HUES64 (cell line): Measurements from ENCODE around the gene GALR3. TPM values are rescaled to one million over a fixed set of nuclear protein-coding genes. Genes with fewer than 3 reads are reported as not detected.

Experiments used
- H3K27ac ChIP-seq: 2 replicates; pipeline ENCODE4 v1.7.0; 2013; ENCODE audit warnings: low read depth, low read length, inconsistent platforms
- H3K27me3 ChIP-seq: 2 replicates; pipeline ENCODE4 v1.6.1; 2013; ENCODE audit warnings: mild to moderate bottlenecking, low read length; ENCODE audit not compliant: insufficient read depth
- H3K36me3 ChIP-seq: 2 replicates; pipeline ENCODE4 v1.6.1; 2013; ENCODE audit warnings: mild to moderate bottlenecking, low read length; ENCODE audit not compliant: insufficient read depth
- H3K4me1 ChIP-seq: 2 replicates; pipeline ENCODE4 v1.6.1; 2013; ENCODE audit warnings: mild to moderate bottlenecking, low read length, moderate library complexity; ENCODE audit not compliant: insufficient read depth
- H3K4me3 ChIP-seq: 2 replicates; pipeline ENCODE4 v1.5.1; 2013; ENCODE audit warnings: mild to moderate bottlenecking, low read length, moderate library complexity
- H3K9ac ChIP-seq: 2 replicates; pipeline ENCODE4 v1.6.1; 2013; ENCODE audit warnings: mild to moderate bottlenecking, low read depth, low read length
- H3K9me3 ChIP-seq: 2 replicates; pipeline ENCODE4 v1.6.1; 2013; ENCODE audit warnings: low read depth, low read length; ENCODE audit not compliant: insufficient read depth
- WGBS: fragments of 150-250, 120-280 bp; methylation state at CpG from one replicate; pipeline ENCODE4 v1.1.7; 2013; ENCODE audit warnings: missing lambda C conversion rate; 5-methylcytosine and 5-hydroxymethylcytosine counted together
- polyA plus RNA-seq, 2 experiments: library from polyadenylated mRNA; stranded (reverse); fragments of 50-300 nt; gene quantifications; one replicate each; pipeline ENCODE4 v1.2.3, GENCODE V29; 2013

GALR3 gene, protein sequence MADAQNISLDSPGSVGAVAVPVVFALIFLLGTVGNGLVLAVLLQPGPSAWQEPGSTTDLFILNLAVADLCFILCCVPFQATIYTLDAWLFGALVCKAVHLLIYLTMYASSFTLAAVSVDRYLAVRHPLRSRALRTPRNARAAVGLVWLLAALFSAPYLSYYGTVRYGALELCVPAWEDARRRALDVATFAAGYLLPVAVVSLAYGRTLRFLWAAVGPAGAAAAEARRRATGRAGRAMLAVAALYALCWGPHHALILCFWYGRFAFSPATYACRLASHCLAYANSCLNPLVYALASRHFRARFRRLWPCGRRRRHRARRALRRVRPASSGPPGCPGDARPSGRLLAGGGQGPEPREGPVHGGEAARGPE
- 0.20 TPM for polyA plus RNA-seq (2013, experiment 1 of 2)
- polyA plus RNA-seq (2013, experiment 2 of 2) = not detected

DNA sequence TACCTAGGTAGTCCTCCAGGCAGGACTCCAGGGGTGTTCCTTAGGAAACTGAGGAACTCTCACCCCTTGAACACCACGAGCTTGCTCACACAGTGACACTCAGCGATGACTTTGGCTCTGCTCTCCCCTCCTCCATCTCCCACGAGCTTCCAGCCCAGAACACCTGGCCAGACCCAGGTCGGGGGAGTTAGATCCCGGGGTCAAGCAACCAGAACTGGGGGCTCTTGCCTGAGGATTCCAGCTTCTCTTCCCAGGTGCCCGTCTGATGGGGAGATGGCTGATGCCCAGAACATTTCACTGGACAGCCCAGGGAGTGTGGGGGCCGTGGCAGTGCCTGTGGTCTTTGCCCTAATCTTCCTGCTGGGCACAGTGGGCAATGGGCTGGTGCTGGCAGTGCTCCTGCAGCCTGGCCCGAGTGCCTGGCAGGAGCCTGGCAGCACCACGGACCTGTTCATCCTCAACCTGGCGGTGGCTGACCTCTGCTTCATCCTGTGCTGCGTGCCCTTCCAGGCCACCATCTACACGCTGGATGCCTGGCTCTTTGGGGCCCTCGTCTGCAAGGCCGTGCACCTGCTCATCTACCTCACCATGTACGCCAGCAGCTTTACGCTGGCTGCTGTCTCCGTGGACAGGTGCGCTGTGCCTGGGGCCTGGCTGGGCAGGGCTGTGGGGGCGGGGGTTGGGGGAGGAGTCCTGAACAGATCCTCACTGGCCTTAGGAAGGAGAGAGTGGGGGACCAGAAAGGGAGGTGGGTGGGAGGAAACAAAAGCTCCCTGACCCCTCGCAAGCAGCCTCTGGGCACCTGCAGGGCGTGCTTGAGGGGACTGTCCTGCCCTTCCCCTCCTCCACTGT is at the start of gene GALR3:
Gene GALR3, plus strand, starts transcription at position 249 of the 852 bp plus-strand sequence. Its CDS starts 25 bp downstream, at position 274.
- H3K27ac ChIP-seq = no peak within 1 kb of the TSS
- H3K4me3 ChIP-seq = peak within 1 kb of the TSS; percentile 53; the same call in 1 of the 2 replicates
- no peak within 1 kb of the TSS for H3K9ac ChIP-seq
- H3K36me3 ChIP-seq = no peaks in the 10 kb centered on the region
- no peaks in the 10 kb centered on the region for H3K9me3 ChIP-seq
- peaks cover 54% of the 10 kb centered on the region for H3K27me3 ChIP-seq
- 78% methylated on average over 21 of the region's 21 CpGs for WGBS
- peaks cover 19% of the 10 kb centered on the region for H3K4me1 ChIP-seq

DNA sequence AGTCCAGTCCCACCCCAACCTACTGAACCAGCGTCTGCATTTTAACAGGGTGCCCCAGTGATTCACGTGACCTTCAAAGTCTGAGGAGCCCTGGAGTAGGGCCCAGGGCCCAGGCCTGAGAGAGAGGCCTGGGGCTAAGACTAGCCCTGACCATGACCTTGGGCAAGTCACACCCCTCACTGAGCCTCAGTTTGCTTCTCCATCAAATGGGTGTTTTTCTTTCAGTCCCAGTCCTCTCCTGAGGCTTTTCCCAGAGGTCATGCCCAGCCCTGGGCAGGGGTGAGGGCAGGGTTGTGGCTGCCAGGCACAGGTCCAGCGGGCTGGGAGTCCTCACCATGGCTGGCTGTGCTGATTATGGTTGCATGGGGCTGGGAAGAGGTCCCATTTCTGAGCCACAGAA is 48.5 kb upstream of the GALR3 start:
- Histone ChIP-seq H3K4me1 (0 out of 2 replicates have a peak, but pooled peaks cover 3% of the 10 kb centered on the region), H3K9me3 (no peaks in the 10 kb centered on the region), H3K9ac (no peak overlapping the region), H3K27ac (no peak overlapping the region), H3K27me3 (no peaks in the 10 kb centered on the region), H3K4me3 (no peak overlapping the region), H3K36me3 (peaks cover 24% of the 10 kb centered on the region)
- 91% methylated on average over 3 of the region's 3 CpGs for WGBS

DNA sequence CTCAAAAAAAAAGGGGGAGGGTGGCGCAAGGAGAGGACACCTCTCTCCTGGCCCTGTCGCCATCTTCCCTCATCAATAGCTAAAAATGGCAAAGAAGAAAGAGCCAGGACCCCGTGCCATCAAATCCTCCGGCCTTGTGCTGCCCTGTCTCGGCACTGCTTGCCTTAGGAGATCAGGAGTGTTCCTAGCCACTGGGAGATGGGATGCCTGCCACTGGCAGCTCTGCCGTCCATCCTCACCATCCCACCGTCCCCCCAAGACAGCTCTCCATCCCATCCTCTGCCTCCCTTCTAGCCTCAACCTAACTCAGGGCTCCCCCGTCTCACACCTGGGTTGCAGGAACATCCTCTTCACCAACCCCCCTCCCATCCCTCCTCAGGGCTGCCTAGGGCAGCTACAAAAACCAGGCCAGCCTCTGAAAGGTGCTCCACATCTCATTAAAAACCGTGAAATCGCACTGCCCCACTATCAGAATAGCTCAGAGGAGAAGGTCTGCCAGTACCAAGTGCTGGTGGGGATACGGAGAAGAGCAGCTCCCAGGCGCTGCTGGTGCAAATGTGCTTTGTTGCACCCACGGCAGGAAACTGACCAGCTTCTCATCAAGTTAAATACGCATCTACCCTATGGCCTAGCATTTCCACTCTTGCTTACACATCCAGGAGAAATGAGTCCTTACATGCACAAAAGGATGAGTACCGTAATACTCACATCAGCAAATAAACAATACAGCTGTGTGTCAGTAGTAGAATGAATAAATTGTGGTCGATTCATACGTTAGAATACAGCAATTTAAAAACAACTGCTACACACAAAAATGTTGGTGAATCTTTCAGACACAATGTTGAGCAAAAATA is 47.2 kb upstream of the GALR3 start:
- Histone ChIP-seq H3K4me1 (0 out of 2 replicates have a peak, but pooled peaks cover 3% of the 10 kb centered on the region), H3K9ac (no peak overlapping the region), H3K4me3 (no peak overlapping the region), H3K9me3 (no peaks in the 10 kb centered on the region), H3K36me3 (peaks cover 23% of the 10 kb centered on the region), H3K27me3 (no peaks in the 10 kb centered on the region), H3K27ac (no peak overlapping the region)
- 88% methylated on average over 13 of the region's 17 CpGs for WGBS

DNA sequence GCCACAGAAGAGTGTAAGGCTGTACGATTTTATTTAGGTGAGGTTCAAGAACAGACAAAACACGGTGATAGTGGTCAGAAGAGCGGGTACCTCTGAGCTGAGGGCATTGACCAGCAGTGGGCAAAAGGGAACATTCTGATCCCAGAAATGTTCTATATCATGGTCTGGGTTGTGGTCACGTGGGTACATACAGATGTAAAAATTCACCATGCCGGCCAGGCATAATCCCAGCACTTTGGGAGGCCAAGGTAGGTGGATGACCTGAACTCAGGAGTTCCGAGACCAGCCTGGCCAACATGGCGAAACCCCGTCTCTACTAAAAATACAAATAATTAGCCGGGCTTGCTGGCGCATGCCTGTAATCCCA is 46.6 kb upstream of the GALR3 start:
- 0 out of 2 replicates have a peak, but pooled peaks cover 3% of the 10 kb centered on the region for H3K4me1 ChIP-seq
- no peaks in the 10 kb centered on the region for H3K9me3 ChIP-seq
- WGBS = 89% methylated on average over 10 of the region's 10 CpGs
- H3K27ac ChIP-seq = no peak overlapping the region
- H3K9ac ChIP-seq = no peak overlapping the region
- H3K36me3 ChIP-seq = peaks cover 16% of the 10 kb centered on the region
- H3K27me3 ChIP-seq = no peaks in the 10 kb centered on the region
- no peak overlapping the region for H3K4me3 ChIP-seq

DNA sequence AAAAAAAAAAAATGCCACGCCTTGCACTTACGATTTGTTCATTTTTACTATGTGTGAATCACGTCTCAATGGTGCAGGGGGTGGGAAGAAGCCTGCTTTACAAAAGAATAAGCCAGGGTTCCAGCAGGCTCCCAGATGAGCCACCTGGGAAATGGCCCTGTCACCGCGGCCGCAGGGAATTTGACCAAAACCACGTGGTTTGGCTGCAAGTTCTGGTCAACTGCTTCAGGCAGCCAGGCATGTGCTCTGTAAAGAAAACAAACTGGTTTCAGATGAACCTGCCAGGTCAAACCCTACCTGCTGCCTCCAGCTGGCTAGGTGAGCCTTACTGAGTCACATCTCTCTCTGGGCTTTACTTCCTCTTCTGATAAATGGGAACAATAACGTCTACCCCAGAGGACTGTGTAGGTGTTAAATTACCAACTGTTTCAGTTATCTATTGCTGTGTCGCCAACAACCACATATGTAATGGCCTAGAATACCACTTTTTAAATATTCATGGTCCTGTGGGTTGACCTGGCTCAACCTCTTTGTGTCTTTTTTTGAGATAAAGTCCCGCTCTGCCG is 46.0 kb upstream of the GALR3 start:
- Histone ChIP-seq H3K27ac (no peak overlapping the region), H3K9me3 (no peaks in the 10 kb centered on the region), H3K27me3 (no peaks in the 10 kb centered on the region), H3K4me1 (0 out of 2 replicates have a peak, but pooled peaks cover 3% of the 10 kb centered on the region), H3K9ac (no peak overlapping the region), H3K4me3 (no peak overlapping the region), H3K36me3 (peaks cover 11% of the 10 kb centered on the region)
- WGBS = 68% methylated on average over 11 of the region's 11 CpGs

DNA sequence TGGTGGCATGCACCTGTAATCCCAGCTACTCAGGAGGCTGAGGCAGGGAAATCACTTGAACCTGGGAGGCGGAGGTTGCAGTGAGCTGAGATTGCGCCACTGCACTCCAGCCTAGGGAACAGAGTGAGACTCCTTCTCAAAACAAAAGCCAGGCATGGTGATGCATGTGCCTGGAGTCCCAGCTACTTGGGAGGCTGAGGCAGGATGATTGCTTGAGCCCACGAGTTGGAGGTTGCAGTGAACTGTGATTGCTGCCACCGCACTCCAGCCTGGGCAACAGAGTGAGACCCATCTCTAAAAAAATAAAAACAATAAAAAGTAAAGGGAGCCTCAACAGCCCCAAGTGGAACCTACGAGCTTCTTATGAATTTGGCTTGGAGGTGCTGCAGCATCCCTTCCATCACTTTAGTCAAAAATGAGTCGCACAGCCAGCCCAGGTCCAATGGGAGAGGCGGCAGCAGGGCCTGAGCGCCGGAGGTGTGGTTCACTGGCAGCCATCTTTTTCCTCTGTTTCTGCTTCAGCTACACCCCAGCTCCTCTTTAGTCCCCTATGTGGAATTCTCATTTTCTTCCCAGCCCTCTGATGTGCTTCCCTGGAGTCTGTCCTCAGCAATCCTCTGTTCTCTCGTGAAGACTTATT is 44.7 kb upstream of the GALR3 start:
- H3K9ac ChIP-seq = no peak overlapping the region
- H3K4me1 ChIP-seq = 0 out of 2 replicates have a peak, but pooled peaks cover 3% of the 10 kb centered on the region

DNA sequence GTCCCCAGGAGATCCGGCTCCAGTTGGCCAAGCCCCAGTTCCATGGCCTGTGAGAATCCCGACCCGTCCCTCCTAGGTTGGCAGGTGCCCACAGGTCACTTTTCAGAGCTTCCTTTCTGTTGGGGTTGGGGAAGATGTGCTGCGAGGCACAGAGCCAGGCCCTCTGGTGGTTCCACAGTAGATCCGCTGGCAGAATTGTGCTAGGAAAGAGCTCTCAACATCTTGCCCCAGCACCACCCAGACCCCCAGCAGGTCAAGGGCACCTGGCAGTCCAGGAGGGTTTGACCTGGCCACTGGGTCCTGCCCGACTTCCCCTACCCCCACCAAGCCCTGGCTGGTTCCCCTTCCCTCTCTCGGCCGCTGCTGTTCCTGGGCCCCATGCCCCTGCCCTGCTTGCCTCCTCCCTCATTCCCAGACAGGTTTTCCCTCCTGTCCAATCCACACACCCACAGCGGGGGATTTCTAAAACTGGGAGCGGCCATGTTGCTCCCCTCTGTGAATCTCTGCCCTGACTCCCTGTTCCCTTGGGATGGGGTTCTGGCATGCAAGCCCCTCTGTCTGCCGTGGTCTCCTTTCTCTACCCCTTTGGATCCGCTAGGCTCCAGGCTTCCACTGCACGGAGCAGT is 41.6 kb upstream of the GALR3 start:
- Histone ChIP-seq H3K4me1 (0 out of 2 replicates have a peak, but pooled peaks cover 3% of the 10 kb centered on the region), H3K4me3 (no peak overlapping the region), H3K9me3 (no peaks in the 10 kb centered on the region), H3K27me3 (peaks cover 3% of the 10 kb centered on the region; the same call in 1 of the 2 replicates), H3K27ac (no peak overlapping the region), H3K9ac (no peak overlapping the region), H3K36me3 (no peaks in the 10 kb centered on the region)
- 79% methylated on average over 13 of the region's 13 CpGs for WGBS

More for the DNA sequence above, 44.7 kb upstream of the GALR3 start:
- no peak overlapping the region for H3K4me3 ChIP-seq
- H3K9me3 ChIP-seq = no peaks in the 10 kb centered on the region
- peaks cover 3% of the 10 kb centered on the region; the same call in 1 of the 2 replicates for H3K36me3 ChIP-seq
- H3K27ac ChIP-seq = no peak overlapping the region
- no peaks in the 10 kb centered on the region for H3K27me3 ChIP-seq
- 95% methylated on average over 10 of the region's 10 CpGs for WGBS

DNA sequence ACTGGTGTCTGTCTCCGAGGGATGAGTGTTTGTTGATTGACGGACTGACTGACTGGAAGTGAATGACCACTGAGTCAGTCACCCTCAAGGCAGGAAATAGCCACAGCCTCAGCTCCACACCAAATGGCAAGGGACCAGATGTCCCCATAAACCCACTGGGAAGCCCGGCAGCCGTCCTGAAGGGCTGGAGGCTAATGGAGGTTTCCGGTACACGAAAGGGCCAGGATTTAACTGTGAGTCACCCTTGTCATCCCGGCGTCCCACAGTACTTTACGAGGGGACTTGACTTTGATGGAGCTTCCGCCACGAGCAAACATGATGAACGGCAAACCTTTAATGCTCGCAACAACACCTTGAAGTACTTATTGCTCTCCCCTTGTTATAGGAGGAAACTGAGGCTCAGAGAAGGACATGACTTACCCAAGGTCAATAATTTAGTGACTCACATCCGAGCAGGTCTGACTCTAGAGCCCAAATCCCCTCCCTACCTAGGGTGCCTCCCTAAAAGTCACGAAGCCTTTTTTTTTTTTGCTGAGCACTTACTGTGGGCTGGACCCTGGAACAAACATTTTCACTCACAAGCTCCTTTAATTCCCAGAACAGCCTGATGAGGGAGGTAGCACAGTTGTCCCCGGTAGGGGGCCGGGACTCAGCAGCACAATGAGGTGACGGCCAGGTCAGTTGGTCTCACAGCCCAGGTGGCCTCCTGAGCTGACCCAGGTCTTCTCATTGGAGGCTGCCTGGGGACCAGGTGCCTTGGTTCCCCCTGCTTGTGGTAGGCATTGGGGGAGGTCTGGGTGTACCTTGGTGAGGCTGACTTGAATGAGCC is 40.6 kb upstream of the GALR3 start:
- no peaks in the 10 kb centered on the region for H3K36me3 ChIP-seq
- H3K4me3 ChIP-seq = no peak overlapping the region
- no peaks in the 10 kb centered on the region for H3K9me3 ChIP-seq
- no peak overlapping the region for H3K9ac ChIP-seq
- WGBS = 84% methylated on average over 18 of the region's 18 CpGs
- H3K27ac ChIP-seq = no peak overlapping the region
- no peaks in the 10 kb centered on the region for H3K4me1 ChIP-seq
- H3K27me3 ChIP-seq = peaks cover 3% of the 10 kb centered on the region; the same call in 1 of the 2 replicates

DNA sequence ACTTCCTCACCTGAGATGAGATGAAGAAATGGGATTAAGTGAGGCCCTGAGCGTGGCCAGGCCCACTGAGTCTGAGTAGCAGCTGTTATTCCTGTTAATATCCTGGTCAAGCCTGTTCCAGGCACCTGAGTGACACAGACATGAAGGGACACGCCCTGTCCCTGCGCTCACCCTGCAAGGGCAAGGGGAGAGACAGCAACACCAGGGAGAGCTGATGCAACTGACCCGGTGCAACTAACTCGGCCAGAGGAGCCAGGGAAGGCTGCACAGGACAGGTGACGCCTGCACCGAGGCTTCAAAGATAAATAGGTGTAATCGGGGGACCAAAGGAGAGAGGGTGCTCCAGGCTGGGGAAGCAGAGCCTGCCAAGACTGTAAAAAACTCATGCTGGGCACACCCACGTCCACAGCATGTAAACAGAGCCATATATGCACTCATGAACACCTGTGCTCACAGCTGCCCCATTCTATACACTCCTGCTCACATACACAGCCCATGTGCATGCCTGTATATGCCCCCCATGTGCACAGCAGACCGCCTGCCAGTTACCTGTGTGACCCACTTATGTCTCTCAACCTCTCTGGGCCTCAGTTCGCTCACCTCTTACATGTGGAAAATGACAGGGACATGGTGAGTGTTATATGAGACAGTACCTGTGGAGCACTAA is 38.2 kb upstream of the GALR3 start:
- WGBS = 82% methylated on average over 11 of the region's 11 CpGs
- H3K4me3 ChIP-seq = no peak overlapping the region
- H3K9ac ChIP-seq = no peak overlapping the region
- no peaks in the 10 kb centered on the region for H3K9me3 ChIP-seq
- H3K27me3 ChIP-seq = peaks cover 3% of the 10 kb centered on the region; the same call in 1 of the 2 replicates
- no peaks in the 10 kb centered on the region for H3K4me1 ChIP-seq
- H3K36me3 ChIP-seq = no peaks in the 10 kb centered on the region
- no peak overlapping the region for H3K27ac ChIP-seq
